Small intestine (tissue), 7 donors: ENCODE measurements around the gene ACSBG1. TPM values are rescaled to one million over a fixed set of nuclear protein-coding genes. Genes with fewer than 3 reads are reported as not detected.

Experiments used
- DNase-seq, 2 donors: peaks; one replicate each; pipeline versions ENCODE4 v3.0.0 to v3.0.0-alpha.2; 2013
- FAIRE-seq: peaks from 2 replicates; lab custom pipeline; 2012; peaks lifted over from hg19 to GRCh38; lab: Jason Lieb, UNC
- H3K27ac ChIP-seq, 3 donors: one replicate each; pipeline ENCODE4 v1.5.1; 2013; ENCODE audit warnings: low read length in 2 of 3, mild to moderate bottlenecking in 2 of 3, control low read depth in 1 of 3, inconsistent platforms in 1 of 3, low read depth in 1 of 3, moderate library complexity in 1 of 3
- H3K27me3 ChIP-seq, 3 donors: one replicate each; pipeline ENCODE4 v1.6.1; 2013; ENCODE audit warnings: low read length in 3 of 3, inconsistent platforms in 1 of 3; ENCODE audit not compliant: control insufficient read depth in 3 of 3, insufficient read depth in 3 of 3
- H3K36me3 ChIP-seq, 3 donors: one replicate each; pipeline ENCODE4 v1.6.1; 2013; ENCODE audit warnings: low read length in 3 of 3, inconsistent platforms in 1 of 3, low read depth in 1 of 3, mild to moderate bottlenecking in 1 of 3, moderate library complexity in 1 of 3; ENCODE audit not compliant: control insufficient read depth in 3 of 3, insufficient read depth in 2 of 3
- H3K4me1 ChIP-seq, 3 donors: one replicate each; pipeline ENCODE4 v1.6.1; 2013; ENCODE audit warnings: low read length in 2 of 3, inconsistent platforms in 1 of 3, low read depth in 1 of 3, mild to moderate bottlenecking in 1 of 3, moderate library complexity in 1 of 3; ENCODE audit not compliant: control insufficient read depth in 3 of 3, insufficient read depth in 2 of 3
- H3K4me3 ChIP-seq, 3 donors: one replicate each; pipeline ENCODE4 v1.5.1; 2013; ENCODE audit warnings: low read length in 3 of 3, control low read depth in 1 of 3, inconsistent platforms in 1 of 3, low read depth in 1 of 3, mild to moderate bottlenecking in 1 of 3, moderate library complexity in 1 of 3
- H3K9me3 ChIP-seq, 2 donors: one replicate each; pipeline ENCODE4 v1.6.1; 2013; ENCODE audit warnings: low read depth in 1 of 2, low read length in 1 of 2; ENCODE audit not compliant: control insufficient read depth in 2 of 2, insufficient read depth in 1 of 2
- WGBS, 3 donors: extraction: QIAGEN DNeasy Blood & Tissue Kit; methylation state at CpG; one replicate each; pipeline ENCODE4 v1.1.7; 2013; 5-methylcytosine and 5-hydroxymethylcytosine counted together
- polyA plus RNA-seq, 4 donors: library from polyadenylated mRNA; stranded (reverse) in 3 of 4; unstranded in 1 of 4; fragments of 200-250 nt in 3 of 4; fragments of 120-200 nt in 1 of 4; gene quantifications; one replicate each; pipeline versions ENCODE4 v1.2.1 to v1.2.3, GENCODE V29; 2013
- donor health status: healthy with polysubstance abuse.
- donor health status: control.
- donor health status: control.
- donor health status: Bipolar disorder and iron deficiency.
- donor health status: healthy.

ACSBG1 gene
- polyA plus RNA-seq, 4 donors = 0.54 to 0.67 (median 0.55) TPM

DNA sequence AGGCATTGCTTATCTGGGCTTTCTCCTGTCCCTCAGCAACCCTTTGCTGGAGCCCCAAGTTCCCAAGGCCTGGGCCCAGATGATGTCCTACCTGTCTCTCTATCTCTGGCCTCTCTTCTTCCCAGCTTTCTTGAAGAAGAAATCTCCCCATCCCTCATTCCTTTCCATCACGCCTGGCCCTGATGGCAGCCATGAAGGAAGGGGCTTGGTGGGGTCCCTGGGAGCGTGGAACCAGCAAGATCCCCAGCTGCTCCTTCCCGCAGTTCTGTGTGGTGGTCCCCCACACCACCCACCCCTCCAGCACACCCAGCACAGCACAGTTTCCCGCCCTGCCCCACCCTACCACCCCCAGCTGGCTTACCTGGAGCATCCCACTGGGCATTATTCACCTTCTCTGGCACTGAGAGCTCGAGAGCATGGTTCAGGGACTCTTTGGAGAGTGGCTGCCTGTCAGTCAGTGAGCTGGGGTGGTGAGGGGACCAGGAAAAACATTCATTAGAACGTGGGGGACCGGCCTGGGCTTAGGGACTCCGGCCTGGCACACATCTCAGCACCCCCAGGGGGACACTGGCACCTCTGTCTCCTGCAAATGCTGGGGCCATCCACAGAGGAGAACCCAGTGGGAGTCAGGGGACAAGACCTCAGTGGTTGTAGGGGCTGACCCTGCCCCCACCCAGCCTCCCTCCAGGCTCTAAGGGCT is 26.6 kb downstream of the ACSBG1 start:
- Histone ChIP-seq H3K36me3 (no peaks in the 10 kb centered on the region), H3K4me1 (peaks cover 0 to 26% (median 6%) of the 10 kb centered on the region in 3 donors), H3K4me3 (no peak overlapping the region), H3K9me3 (no peaks in the 10 kb centered on the region), H3K27ac (no peak overlapping the region), H3K27me3 (no peaks in the 10 kb centered on the region)
- WGBS, 3 donors = 77 to 89% (median 87%) methylated on average over 8 of the region's 8 CpGs
- FAIRE-seq (no peak), DNase-seq (no peak)

DNA sequence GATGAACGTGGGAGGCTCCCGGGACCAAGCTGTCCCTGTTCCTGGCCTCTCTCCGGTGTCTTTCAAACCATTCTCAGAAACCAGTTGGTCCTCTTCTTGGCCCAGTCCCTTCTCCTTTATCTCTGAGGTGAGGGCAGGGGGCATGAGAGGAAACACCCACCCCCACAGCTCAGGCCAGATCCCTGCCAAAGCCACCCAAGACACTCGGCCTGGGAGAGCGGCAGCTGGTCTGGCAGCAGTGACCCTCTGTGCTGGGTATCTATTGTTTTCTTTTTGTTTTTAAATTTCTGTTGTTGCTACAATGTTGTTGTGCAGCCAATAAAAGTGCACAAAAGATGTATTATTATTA is 27.3 kb downstream of the ACSBG1 start:
- FAIRE-seq (no peak), DNase-seq (no peak)
- H3K4me1 ChIP-seq = peaks cover 0 to 20% (median 6%) of the 10 kb centered on the region in 3 donors

DNA sequence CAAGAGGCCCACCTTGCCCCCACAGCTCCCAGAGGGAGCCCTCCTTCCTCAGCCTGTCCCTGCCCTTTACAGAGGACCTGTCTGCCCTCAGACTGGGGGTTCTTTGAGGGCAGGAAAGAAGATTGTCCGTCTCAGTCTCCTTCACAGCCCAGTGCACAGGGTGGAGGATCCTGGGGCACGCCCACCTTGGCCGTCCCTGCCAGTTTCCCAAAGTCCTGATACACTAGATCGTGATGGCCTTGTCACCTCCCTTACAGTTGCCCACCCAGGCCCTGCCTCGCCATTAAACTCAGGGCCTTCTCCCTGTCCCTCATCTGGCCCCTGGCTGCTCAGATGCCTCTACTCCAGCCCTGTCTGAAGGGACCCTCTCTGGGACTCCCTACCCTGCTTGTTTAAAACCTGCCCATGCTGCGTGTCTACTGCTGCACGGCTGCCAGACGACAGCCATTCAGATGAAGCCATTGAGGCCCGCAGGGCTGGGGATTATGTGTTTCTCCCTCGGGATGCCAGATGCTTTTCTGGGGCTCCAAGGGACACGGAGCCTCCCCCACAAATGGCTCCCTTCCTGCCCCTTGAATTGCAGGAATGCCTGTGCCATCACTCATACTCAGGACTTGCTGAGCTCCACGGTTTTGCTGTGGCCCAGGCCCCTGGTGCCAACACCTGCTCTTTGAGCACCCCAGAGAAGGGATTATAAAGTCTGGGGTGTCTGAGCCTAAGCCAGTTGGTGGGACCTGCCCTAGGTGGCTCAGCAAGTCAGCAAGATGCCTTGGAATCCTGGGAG is 27.8 kb downstream of the ACSBG1 start:
- Histone ChIP-seq H3K36me3 (no peaks in the 10 kb centered on the region), H3K27me3 (no peaks in the 10 kb centered on the region), H3K4me3 (no peak overlapping the region), H3K9me3 (no peaks in the 10 kb centered on the region), H3K27ac (no peak overlapping the region), H3K4me1 (peaks cover 0 to 20% (median 4%) of the 10 kb centered on the region in 3 donors)
- WGBS, 3 donors = 68 to 76% (median 74%) methylated on average over 11 to 12 of the region's 12 CpGs
- DNase-seq = no peak
- no peak for FAIRE-seq

More for the DNA sequence above, 27.3 kb downstream of the ACSBG1 start:
- Histone ChIP-seq H3K27ac (no peak overlapping the region), H3K36me3 (no peaks in the 10 kb centered on the region), H3K27me3 (no peaks in the 10 kb centered on the region), H3K4me3 (no peak overlapping the region), H3K9me3 (no peaks in the 10 kb centered on the region)
- WGBS, 3 donors = 72 to 86% (median 81%) methylated on average over 5 of the region's 5 CpGs

DNA sequence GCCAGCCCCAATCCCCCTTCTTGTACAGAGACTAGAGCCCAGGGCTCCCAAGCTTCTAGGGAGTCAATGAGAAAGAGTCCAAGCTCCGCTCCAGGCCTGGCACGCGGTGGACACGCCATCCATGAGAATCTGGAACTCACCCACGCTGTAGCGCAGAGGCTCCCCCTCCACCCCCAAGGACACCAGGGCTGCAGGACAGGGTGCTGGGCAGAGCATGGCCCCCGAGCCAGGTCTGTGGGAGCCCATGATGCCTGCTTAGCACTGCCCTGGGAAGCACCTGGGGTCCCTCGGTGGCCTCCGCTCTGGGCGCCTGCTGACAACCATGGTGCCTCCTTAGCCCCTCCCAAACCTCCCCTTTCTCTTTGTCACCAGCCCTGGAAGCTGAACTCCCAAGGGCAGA is 28.5 kb downstream of the ACSBG1 start:
- Histone ChIP-seq H3K27ac (no peak overlapping the region), H3K9me3 (no peaks in the 10 kb centered on the region), H3K27me3 (no peaks in the 10 kb centered on the region), H3K4me1 (peaks cover 0 to 20% (median 4%) of the 10 kb centered on the region in 3 donors), H3K4me3 (no peak overlapping the region), H3K36me3 (no peaks in the 10 kb centered on the region)
- WGBS, 3 donors = 95 to 98% (median 95%) methylated on average over 9 to 10 of the region's 10 CpGs
- DNase-seq = no peak
- FAIRE-seq = no peak

DNA sequence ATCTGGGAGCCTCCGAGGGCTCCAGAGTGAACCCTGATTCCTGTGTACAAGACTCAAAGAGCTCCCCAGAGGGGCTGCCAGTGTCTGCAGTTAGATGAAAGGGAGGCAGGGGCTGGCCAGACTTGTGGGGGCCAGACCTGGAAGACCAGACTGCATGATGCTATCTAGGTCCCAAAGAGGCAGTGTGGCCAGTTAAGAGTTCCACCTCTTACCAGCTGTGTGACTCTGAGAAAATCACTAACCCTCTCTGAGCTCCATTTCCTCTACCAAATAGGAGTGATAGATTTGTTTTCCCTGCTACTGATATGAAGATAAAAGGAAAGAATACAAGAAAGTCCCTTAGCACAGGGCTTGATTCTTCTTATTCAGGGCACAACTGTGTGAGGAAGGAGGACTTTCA is 29.0 kb downstream of the ACSBG1 start:
- WGBS, 3 donors = 31 to 61% (median 42%) methylated on average over 1 of the region's 1 CpG
- Histone ChIP-seq H3K9me3 (no peaks in the 10 kb centered on the region), H3K4me1 (peaks cover 0 to 20% (median 2%) of the 10 kb centered on the region in 3 donors), H3K27ac (no peak overlapping the region), H3K36me3 (no peaks in the 10 kb centered on the region), H3K27me3 (no peaks in the 10 kb centered on the region), H3K4me3 (no peak overlapping the region)
- FAIRE-seq = no peak
- DNase-seq = no peak

DNA sequence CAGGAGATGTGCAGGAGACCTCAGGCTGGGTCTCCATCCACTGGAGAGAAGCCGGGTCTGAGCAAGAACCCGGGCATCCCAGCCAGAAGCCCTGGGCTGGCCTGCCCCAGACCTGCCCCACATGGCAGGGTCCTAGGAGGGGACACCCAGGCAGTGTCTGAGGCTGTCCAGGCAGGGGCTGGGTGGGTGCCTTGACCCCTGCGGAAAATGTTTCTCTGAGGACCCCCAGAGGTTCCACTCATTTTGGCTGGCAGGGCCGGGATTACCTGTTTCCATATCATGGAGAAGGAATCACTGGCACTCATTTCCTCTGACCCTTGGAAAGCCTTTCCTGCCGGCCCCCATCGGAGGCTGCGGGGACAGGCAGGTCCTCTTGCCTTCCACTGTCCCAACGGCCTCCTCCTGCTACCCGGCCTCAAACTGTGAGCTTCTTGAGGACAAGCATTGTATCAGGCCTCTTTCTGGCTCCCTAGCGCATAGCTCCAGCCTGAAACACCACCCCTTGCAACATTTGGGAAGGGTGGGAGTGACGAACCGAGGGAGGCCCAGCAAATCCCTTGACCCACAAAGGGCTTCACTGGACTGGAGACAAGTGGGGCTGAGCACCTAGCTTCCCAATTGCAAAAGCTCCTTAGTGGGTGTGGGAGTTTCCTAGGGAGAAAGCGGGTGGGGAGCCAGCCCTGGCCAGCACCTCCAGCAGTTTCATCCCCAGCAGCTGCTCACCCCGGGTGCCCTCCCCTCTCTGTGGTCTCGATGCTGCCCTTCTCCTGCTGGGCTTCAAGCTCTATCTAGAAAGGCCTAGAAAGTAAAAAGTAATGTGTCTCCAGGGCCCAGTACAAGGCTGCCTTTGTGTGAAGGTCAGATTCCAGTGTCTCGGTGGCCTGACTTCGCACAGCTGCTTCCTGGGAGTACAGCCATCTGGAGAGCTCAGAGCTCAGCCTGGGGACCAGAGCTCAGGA is 29.7 kb downstream of the ACSBG1 start:
- Histone ChIP-seq H3K9me3 (no peaks in the 10 kb centered on the region), H3K27ac (no peak overlapping the region), H3K4me3 (no peak overlapping the region), H3K27me3 (no peaks in the 10 kb centered on the region), H3K36me3 (no peaks in the 10 kb centered on the region), H3K4me1 (peaks cover 0 to 20% (median 2%) of the 10 kb centered on the region in 3 donors)
- WGBS, 3 donors = 69 to 70% (median 69%) methylated on average over 17 of the region's 17 CpGs
- FAIRE-seq (no peak), DNase-seq (no peak)

DNA sequence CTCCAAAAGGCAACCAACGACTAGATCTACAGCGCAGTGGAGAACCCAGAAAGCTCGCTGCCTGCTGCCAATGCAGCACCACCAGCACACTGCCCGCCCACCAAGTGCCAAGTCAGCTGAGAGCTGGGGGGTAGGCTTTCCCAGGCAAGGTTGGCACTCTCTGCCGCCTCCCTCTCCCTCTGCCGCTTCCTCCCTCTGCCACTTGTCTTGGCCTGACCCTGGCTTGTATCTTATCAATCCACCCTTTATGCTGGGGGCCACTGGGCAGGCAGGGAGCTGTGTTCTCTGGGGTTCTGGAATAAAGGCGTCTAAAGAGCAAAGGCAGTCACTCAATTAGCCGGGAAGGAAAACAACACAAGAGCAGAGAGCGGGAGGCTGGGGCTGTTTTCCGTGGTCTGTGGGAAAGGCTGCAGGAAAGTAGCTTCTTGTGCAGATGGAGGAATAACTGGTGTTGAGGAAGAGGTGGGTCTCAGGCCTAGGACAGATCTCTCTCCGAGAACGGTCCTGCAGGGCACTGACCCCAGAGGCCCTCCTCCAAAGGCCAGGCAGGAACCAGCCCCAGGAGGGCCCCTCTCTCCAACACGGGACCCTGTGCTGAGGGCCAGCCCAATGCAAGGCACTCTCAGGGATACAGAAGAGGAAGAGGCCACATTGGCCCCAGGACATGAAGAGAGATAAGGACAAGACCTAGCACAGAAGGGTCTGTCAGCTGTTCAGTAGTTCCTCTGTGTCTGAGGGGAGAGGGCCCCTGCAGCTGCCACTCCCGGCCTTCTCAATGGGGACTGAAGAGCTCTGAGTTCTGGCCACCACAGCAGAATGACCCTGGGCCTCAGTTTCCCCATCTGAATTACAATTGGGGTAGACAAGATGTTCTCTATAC is 30.8 kb downstream of the ACSBG1 start:
- Histone ChIP-seq H3K4me1 (peaks cover 0 to 20% (median 2%) of the 10 kb centered on the region in 3 donors), H3K27me3 (no peaks in the 10 kb centered on the region), H3K27ac (no peak overlapping the region), H3K4me3 (no peak overlapping the region), H3K9me3 (no peaks in the 10 kb centered on the region), H3K36me3 (no peaks in the 10 kb centered on the region)
- whole genome bisulfite sequencing, 3 donors = 57 to 78% (median 62%) methylated on average over 14 of the region's 14 CpGs
- no peak for DNase-seq
- FAIRE-seq = no peak
